GM18861 (cell line): Measurements from ENCODE around the gene MVK.

ENCODE experiments used
- ATAC-seq: cut with Tn5 transposase; IDR thresholded peaks from one replicate; pipeline ENCODE4 v1.9.1; 2021; ENCODE audit not compliant: unreplicated experiment

Gene MVK

DNA sequence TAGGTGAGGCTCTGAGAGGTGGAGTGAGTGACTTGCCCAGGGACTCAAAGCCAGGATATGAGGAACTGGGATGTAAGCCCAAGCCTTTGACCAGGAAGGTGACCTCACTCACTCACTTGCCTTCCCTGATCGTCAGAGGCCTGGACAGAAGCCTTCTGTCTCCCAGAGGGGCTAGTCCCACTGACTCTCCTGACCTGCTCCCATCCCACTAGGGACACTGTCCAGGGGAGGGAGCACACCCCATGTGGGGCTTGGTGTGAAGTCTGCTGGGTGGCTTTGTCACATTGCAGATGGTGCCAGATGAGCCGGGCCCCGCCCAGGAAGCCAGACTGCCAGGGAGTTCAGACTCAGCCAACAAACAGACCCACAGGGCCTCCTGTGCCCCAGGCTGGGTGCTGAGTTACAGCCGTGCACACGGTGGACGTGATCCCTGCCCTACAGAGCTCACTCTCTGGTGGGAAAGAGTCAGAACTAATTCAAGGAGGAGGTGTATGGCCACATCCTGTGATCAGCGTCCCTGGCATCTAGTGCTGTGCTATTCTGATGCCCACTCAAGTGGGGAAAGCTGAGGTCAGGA lies 28.6 kb upstream of the MVK start:
- ATAC-seq: no peak

DNA sequence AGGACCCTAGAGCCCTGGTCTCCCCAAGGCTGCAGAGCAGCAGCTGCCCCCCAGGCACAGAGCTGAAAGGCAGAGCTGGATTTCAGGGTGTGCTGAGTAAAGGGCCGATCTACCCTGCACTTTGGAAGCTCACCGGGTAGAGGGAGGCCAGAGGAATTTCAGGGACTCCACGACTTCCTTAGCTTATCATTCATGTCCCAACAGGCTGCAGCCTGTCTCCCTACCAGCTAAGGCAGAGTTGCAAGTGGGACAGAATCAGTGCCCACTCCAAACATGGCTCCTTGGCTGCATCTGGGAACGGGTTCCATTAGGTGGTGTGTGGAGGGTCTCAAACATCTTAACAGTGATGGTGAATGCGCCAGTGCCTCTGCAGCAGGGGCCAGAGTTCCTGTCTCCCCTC lies 27.8 kb upstream of the MVK start:
- no peak for ATAC-seq

DNA sequence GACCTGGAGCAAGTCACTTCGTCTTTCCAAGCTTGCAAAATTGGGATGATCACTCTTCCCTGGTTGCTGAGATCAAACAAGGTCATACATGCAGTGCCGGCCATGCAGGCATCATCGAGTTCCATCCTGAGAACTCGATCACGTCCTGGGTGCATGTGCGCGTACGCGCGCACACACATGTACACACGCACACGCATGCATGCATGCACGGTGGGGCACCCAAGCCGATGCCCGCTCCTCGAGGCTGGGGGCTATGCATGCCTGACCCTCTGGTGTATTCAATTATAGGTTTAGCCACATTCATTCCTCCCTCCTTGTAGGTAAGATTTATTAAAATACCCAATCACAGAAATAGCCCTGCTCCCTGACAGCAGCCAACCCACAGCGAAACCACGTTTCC lies 26.3 kb upstream of the MVK start:
- ATAC-seq: no peak

DNA sequence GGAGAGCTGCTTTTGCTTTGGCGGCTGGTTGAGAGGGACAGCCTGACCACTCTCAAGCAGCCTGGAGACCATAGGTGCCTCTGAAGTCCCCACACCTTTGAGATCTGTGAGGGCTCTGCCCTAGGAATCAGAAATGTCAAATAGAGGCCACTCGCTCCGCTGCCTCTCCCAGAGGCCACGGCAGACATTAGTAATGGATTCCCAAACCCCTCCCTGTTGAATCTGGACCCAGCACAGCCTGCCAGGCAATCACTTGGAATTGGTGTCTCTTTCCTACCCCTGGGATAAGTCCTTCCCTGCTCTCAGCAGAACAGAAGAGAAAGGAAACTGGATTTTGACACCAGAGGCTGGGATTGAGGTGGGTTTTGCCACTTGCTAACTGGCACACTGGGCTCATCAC lies 25.3 kb upstream of the MVK start:
- ATAC-seq: no peak

DNA sequence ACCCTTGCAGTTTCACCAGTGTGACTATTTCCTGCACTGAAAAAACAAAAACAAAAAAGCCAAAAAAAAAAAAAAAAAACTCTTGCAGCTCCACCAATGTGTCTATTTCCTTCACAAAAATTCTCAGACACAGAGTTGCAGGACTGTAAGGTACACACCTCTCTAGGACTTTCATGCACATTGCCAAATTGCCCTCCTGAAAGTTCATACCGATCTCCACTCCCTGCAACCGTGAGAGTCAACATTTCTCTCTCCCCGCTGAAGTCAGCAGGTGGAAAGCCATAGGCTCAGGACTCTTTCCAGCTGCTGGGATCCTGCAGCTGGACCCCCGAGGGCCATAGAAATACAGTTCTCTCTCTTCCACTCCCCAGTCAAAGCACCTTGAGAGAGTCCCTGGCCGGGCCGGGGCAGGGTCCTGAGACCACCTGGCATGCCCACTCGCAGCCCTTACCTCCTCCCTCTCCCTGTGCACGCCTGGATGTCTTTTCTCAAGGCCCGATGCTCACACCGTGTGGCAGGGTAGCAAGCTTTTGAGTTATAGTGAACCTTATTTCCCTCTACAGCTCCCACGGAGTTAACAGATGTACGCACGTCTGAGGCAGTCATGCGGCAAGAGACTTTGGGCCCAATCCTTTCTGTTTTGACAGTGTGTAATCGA lies 23.9 kb upstream of the MVK start:
- ATAC-seq: no peak

DNA sequence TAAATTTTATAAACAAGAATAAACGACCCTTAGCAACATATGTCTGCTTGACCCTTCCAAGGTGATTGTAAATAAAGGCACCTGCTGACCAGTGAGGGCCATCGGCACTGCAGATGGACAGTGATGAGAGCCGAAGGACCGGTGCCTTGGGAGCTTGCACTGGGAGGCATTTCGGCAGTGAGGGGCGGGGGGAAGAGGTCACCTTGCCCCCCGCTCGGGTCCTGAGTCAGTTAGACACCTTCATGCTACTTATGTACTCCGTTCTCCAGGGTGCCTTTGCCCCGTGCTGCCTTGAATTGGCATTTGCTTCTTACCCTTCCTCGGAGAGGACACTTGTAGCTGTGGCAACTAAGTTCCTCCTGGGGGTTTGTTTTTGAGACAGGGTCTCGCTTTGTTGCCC lies 23.3 kb upstream of the MVK start:
- no peak for ATAC-seq

DNA sequence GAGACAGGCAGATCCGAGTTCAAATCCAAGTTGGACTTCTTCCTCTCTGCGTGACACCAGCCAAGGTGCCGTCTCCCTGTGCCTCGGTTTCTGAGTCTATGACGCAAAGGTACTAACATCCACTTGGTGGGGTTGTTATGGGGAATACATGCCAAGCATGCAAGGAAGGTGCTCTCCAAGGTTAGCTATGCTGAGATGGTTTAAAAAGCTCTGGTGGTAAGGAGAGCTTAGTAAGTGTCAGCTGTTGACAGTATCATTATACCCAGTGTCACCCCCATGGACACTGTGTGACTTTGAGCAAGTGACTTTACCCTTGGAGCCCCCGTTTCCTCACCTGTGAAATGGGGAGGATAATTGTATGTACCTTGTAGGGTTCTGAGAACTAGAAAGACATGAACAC lies 22.5 kb upstream of the MVK start:
- no peak for ATAC-seq

DNA sequence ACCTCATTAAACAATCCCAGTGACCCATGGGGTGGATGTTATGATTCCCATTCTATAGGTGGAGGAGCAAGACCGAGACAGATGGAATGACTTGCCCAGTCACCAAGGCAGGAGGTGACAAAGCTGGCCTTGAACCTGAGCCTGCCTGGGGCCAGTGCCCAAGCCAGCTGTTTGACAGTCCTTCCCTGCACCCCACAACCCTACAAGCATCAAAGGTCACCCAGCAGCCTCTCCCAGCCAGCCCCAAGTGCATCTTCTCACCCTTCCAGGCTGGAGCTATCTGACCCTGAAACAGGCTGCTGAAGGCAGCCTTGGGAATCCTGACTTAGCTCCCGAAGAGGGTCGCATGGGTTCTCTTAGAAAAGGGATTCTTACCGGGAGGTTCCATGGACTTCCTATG lies 20.6 kb upstream of the MVK start:
- no peak for ATAC-seq

DNA sequence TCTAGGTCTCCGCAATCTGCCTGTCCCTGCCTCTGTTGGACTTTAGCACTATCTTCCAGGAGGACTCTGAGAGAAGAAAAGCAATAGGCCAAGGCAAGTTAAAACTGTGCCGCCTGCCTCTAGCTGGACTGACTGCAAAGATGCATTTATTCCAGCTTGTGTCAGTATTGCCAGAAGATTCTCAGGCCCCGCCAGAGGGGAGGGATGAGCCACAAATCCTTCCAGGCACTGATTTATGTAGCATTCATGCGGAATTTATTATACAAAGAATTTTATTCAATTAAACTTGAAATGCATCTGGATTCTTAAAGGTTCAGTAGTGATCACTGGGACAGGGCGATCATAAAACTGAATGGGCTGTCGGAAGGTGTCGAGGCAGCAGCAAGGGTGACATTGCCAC lies 20.1 kb upstream of the MVK start:
- no peak for ATAC-seq

DNA sequence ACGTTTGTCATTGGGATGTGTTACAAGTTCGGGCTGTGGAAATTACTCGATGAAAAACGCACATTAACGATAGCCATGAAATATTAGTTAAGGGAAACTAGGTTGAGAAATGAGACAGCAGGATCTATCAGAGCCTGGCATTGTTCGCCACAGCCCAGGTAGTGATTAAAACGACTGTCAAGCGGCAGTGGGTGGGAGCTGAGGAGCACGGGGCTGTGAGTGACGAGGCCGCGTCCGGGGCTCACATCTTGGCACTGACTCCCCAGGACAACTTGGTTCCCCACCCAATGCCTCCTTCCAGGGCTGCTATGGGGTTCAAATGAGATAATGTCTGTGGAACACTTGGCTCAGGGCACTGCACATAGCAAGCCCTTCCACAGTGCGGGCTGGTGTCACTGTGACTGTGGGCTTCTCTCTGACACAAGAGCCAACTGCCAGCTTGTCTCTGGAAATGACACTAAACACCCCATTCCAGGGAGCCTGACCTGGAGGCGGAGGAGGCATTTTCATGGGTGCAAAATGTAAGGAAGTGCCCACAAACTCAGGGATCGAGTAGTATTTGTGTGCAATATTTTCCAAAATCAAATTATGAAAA lies 19.6 kb upstream of the MVK start:
- no peak for ATAC-seq

DNA sequence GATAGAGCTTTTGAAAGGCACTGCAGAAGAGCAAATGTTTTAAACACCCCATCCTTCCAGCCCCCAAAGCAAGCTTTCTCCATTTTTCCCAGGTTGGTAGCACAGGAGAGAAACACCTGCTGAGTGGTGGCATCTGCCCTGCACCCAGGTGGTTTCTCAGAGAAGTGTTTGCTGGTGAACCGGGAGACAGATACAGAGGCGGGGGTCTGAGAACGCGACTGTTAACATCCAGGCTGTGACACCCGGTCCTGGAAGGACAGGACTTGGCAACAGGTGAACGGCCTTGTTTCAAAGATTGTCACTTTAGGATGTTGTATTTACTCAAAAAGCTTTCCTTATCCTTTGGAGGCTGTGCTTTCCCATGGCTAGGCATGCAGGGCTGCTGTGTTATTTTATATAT lies 18.8 kb upstream of the MVK start:
- ATAC-seq: no peak

DNA sequence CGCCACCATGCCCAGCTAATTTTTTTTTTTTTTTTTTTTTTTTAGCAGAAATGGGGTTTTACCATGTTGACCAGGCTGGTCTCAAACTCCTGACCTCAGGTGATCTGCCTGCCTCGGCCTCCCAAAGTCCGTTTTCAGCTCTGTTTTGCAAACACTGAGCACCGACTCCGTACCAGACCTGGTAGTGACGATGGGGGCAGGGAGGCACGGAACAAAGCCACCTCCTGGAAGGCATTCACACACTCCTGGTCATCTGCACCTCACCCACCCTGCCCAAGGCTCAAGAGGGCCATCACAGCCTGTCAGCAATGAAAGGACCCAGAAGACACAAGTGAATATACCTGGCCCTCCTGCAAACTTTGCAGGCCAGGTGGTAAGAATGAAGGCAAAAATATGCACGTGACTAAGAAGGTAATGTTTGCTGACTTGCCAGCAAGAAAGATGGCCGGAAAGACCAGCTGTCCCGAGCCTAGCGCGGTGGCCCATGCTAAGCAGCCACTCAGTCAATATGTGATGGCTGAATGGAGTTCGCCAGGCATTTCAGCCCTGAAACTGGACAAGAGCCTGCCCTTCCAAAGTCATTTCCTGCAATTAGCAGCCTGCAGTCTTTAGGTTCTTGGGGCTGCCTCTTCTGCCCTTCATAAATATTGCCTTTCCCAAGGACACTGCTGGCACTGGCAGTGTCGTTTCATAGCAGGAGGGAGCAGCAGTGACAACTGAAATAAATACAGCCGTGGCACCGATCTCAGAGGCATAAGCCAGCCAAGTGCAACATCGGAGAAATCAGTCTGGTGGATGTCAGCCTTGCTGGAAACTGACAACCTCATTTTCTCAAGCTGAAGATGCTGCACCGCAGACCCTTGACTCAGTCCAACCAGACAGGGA lies 17.9 kb upstream of the MVK start:
- ATAC-seq: no peak

DNA sequence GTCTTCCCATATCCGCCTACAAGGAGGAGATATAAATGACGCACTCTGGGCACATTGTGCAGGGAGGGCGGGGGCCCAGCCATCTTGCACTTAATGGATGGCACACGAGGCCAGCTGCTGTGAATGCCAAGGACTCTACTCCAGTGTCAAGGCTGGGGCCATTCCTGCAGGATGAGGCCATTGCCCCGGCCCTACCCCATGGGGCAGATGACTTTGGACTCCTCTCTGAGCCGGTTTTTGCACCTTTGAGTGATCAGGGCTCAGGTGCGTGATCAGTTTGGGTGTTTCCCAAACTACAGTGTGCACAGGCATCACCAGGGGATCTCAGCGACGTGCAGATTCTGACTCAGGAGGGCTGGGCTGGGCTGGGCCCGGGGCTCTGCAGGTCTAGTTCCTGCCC lies 16.4 kb upstream of the MVK start:
- ATAC-seq: no peak

DNA sequence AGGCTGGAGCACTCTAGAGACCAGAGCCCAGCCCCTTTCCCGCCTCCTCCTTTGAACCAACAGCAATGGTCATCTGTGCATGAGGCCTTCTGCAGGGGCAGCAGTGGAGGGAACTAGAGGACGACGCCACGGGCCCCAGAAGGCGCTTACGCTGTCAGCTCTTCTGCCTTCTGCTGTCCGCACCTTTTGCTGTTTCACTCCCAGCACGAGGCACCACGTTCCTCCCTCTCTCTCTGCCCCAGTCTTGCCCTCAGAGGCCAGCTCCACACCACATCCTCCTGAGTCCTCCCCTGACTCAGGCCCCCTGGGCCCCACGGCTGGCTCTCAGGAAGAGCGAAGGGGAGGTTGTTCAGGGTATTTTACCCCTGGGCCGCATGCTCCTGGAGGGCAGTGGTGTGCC lies 15.8 kb upstream of the MVK start:
- ATAC-seq: no peak

DNA sequence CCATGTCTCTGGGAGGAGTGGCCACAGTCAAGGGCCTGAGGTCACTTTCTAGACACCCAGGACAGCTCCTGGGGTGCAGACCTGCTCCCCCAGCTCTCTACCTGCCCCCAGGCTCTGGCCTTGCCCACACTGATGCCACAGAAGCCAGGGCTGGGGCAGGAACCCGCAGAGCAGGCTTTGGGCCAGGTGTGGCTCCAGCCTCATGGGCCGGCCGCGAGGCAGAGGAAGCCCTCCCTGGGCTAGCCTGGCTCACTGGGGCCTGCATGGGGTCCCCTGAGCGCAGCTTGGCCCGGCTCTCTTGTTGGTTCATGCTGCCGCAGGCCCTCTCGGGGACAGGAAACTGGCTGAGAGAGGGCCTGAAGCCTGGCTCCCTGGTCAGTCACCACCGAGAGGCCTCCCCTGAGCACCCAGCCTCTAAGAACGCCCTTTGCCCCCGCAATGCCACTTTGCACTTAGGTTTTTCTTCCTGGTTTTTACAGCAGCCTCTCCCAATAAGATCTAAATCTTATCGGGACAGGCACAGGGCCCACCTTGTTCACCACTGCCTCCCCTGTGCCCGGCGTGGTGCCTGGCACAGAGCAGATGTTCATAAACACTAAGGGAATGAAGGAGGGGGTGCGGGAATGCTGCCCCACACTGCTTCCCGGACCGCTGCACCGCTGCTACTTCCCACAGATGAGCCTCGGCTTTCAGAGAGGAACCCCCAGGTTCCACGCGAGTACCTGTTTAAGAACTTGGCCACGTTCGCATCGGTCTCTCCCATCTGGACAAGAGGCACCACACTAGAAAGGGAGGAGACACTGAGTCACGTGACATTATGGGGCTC lies 15.0 kb upstream of the MVK start:
- no peak for ATAC-seq

DNA sequence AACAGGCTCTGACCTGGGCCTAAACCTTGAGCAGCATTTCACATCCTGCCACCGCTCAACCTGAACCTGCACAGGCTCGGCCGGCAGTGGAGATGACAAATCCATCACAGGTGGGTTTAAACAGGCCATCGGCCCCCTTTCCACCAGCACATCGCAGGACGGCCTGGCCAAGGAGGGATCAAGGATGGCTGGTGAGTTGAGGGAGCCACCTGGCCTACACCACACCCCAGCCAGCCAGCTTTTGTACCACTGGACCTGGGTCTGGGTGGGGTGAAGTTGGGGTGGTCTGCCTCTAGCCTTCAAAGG lies 14.4 kb upstream of the MVK start:
- ATAC-seq: no peak

DNA sequence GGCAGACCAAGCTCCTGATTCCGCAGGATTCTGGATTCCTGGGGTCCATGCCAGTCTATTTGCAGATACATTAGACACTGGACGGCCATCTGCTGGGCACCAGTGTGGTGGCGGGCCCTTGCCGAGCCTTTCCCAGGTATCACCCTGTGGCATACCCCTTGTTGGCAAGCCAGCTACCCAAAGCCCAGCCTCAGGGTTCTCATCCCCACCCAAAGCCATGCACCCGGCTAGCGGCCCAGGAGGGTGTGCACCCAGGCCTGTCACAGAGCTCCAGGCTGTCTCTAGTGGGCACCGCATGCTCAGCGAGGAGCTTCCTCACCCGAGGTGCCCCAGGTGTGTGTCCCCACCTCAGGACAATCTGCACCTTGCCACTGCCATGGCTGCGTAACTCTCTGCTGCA lies 14.0 kb upstream of the MVK start:
- ATAC-seq: no peak

DNA sequence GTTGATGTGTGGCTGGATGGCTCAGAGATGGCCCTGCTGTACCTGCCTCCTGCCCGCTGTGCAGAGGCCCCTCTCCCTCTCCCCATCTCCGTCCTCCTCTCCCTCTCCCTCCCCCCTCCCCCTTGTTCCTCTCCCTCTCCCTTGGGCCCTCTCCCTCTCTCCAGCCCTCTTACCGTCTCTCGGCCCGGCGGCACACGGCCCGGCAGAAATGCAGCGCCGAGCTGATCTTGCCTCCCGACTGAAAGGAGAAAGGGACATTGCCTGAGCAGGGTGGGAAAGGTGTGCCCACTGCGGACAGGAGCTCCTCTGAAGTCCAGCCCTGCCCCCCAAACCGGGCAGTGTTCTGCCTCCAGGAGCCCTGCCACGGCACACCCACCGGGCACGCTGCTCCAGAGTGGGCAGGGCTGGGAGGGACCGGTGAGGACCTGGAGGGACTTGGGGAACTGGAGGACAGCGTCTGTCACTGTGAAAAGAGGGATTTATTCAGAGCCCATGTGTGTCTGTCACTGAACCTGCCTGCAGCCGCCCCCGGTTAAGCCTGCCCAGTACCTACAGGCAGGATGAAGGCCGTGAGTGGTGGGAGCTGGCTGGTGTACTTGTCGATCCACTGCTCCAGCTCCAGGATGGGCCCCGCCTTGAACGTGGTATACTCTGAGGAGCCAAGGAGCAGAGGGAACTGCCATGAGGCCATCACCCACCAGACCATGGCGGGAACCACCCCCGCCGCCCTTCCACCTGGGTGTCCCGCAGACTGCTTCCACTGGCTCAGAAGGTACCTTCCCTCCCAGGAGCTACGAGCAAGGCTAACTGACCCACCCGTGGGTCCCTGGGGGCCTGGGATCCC lies 12.5 kb upstream of the MVK start:
- no peak for ATAC-seq

DNA sequence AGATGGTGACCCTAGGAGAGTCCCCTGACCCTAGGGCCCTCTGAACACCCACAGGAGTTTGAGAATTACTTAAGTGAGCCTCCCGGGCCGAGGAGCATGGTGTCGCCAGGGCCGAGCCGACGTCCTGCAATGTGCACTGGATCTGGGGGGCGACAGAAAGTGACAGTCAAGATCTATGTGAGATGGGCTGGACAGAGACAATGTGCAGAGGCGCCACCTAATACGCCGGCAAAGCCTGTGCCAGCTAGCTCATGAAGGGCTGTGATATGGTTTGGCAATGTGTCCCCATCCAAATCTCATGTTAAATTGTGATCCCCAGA lies 11.9 kb upstream of the MVK start:
- no peak for ATAC-seq

DNA sequence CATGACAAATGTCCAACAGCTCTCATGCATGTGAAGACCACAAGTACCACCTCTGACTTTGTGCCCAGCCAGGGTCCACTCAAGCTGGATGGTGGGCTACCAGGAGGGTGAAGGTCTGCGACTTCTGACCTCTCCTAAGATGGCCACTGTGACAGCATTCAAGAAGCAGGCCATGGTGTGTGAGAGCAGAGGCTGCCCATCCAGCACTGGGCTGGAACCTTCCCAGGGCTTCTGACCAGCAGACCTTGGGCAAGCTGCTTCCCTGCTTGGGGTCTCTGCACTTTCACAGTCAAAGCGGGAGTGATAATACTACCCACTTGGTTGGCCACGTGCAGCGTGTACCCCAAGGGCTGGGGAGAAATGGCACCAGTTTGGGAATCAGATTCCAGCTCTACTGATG lies 10.7 kb upstream of the MVK start:
- ATAC-seq: no peak
